CD8-positive, alpha-beta memory T cell (primary cell): ENCODE measurements around the gene RENBP. TPM values are rescaled to one million over a fixed set of nuclear protein-coding genes. Genes with fewer than 3 reads are reported as not detected.
A peak's percentile ranks its signal among the peaks of the same experiment; 100 is the strongest.

Experiments
- CTCF ChIA-PET: fragments of 350-600 bp; sonication (Branson Sonifier 250); formaldehyde crosslinking; loops from one replicate; lab custom pipeline; 2021; ENCODE audit warnings: antibody characterized with exemption; lab: Charles Lee
- POLR2A ChIA-PET: fragments of 350-600 bp; sonication (Branson Sonifier 250); formaldehyde crosslinking; loops from one replicate; lab custom pipeline; 2021; ENCODE audit warnings: antibody characterized with exemption; lab: Charles Lee
- DNase-seq, 5 donors: peaks; one replicate each; pipeline versions ENCODE4 v3.0.0 to v3.0.0-alpha.2; 2020 to 2022; ENCODE audit warnings: mixed read lengths in 1 of 5
- H3K27ac ChIP-seq: one replicate; pipeline ENCODE4 v1.7.0; 2013; ENCODE audit warnings: low read depth, mild to moderate bottlenecking, low read length, moderate library complexity
- H3K27me3 ChIP-seq: 2 replicates; pipeline ENCODE4 v1.7.0; 2013; ENCODE audit warnings: low read length, mild to moderate bottlenecking; ENCODE audit not compliant: insufficient read depth, poor library complexity, severe bottlenecking
- H3K36me3 ChIP-seq: 2 replicates; pipeline ENCODE4 v1.7.0; 2013; ENCODE audit warnings: mild to moderate bottlenecking, low read length, moderate library complexity; ENCODE audit not compliant: insufficient read depth
- H3K4me1 ChIP-seq: 2 replicates; pipeline ENCODE4 v1.7.0; 2013; ENCODE audit warnings: mild to moderate bottlenecking, low read length, moderate library complexity; ENCODE audit not compliant: insufficient read depth
- H3K4me3 ChIP-seq: 2 replicates; pipeline ENCODE4 v1.7.0; 2013; ENCODE audit warnings: mild to moderate bottlenecking, low read length
- H3K9me3 ChIP-seq: 2 replicates; pipeline ENCODE4 v1.7.0; 2013; ENCODE audit warnings: mild to moderate bottlenecking, low read length
- H3K27ac Mint-ChIP-seq, 8 donors: one replicate each; pipeline ENCODE4 v1.8.0; 2020 to 2021; ENCODE audit warnings: mixed read lengths in 8 of 8, mild to moderate bottlenecking in 6 of 8, inconsistent platforms in 3 of 8, moderate library complexity in 3 of 8
- H3K27me3 Mint-ChIP-seq, 2 donors: one replicate each; pipeline ENCODE4 v1.8.0; 2020 to 2021; ENCODE audit warnings: mixed read lengths in 2 of 2, mild to moderate bottlenecking in 1 of 2, moderate library complexity in 1 of 2
- H3K36me3 Mint-ChIP-seq, 3 donors: one replicate each; pipeline ENCODE4 v1.8.0; 2020 to 2021; ENCODE audit warnings: mixed read lengths in 3 of 3, inconsistent platforms in 1 of 3, mild to moderate bottlenecking in 1 of 3
- H3K4me1 Mint-ChIP-seq, 3 donors: one replicate each; pipeline ENCODE4 v1.8.0; 2020 to 2021; ENCODE audit warnings: mixed read lengths in 3 of 3, inconsistent platforms in 1 of 3, mild to moderate bottlenecking in 1 of 3
- H3K4me3 Mint-ChIP-seq, 7 donors: one replicate each; pipeline ENCODE4 v1.8.0; 2020 to 2021; ENCODE audit warnings: mixed read lengths in 7 of 7, mild to moderate bottlenecking in 6 of 7, moderate library complexity in 4 of 7, inconsistent platforms in 2 of 7
- H3K9me3 Mint-ChIP-seq, 5 donors: one replicate each; pipeline ENCODE4 v1.8.0; 2020 to 2022; ENCODE audit warnings: mixed read lengths in 5 of 5, mild to moderate bottlenecking in 3 of 5, moderate library complexity in 2 of 5, inconsistent platforms in 1 of 5
- polyA plus RNA-seq: library from polyadenylated mRNA; unstranded; fragments of 300-500 nt; fragmentation: Illumina TruSeq; gene quantifications from one replicate; pipeline ENCODE4 v1.2.3, GENCODE V29; 2021
- total RNA-seq, 2 experiments: library from RNA; stranded (reverse); gene quantifications; one replicate each; pipeline ENCODE4 v1.2.3, GENCODE V29; 2021

Gene RENBP
- total and polyA plus RNA-seq, 3 experiments from 2014 or later: 3.5 to 4.6 TPM; not detected in 1

- Histone ChIP-seq H3K4me3 (no peak overlapping the region), H3K4me1 (peaks cover 15% of the 10 kb centered on the region), H3K36me3 (peaks cover 17% of the 10 kb centered on the region), H3K27me3 (no peaks in the 10 kb centered on the region), H3K27ac (no peak overlapping the region), H3K9me3 (no peaks in the 10 kb centered on the region)
- Mint-ChIP-seq H3K9me3 (no peaks in the 10 kb centered on the region), H3K36me3 (peaks cover 0 to 29% (median 8%) of the 10 kb centered on the region in 3 donors), H3K27ac (peak overlapping the region in 4 of 8 donors; percentile 15 to 91 (median 39)), H3K4me1 (peaks cover 9 to 15% (median 13%) of the 10 kb centered on the region in 3 donors), H3K4me3 (peak overlapping the region in 1 of 7 donors; percentile 20), H3K27me3 (peaks cover 0 to 2% of the 10 kb centered on the region in 2 donors)
- POLR2A ChIA-PET: interaction anchor here (0.7 to 2.2 kb wide), 3 partner anchors 19 to 23 kb away, joined by 3 to 17 read pairs (median 3); partner anchors contain the start of gene ARHGAP4
- no peak for DNase-seq
- CTCF ChIA-PET: interaction anchor here (0.9 to 10.4 kb wide), 9 partner anchors 8 to 204 kb away, joined by 3 to 230 read pairs (median 7); partner anchors contain the start of genes ARHGAP4, HCFC1, IDH3G and SSR4
Observed at GRCh38 chrX:153948002-153948466, 3.6 kb upstream of the RENBP start.

GRCh38 chrX:153947009-153947769 lies 2.7 kb upstream of the RENBP start:
- peaks cover 9 to 15% (median 13%) of the 10 kb centered on the region in 3 donors for H3K4me1 Mint-ChIP-seq
- Histone ChIP-seq H3K36me3 (peaks cover 10% of the 10 kb centered on the region), H3K4me3 (no peak overlapping the region), H3K9me3 (no peaks in the 10 kb centered on the region), H3K4me1 (peaks cover 13% of the 10 kb centered on the region), H3K27ac (no peak overlapping the region), H3K27me3 (no peaks in the 10 kb centered on the region)
- peaks cover 0 to 2% of the 10 kb centered on the region in 2 donors for H3K27me3 Mint-ChIP-seq
- DNase-seq: peak; percentile 64 to 85 (median 75)
- POLR2A ChIA-PET: interaction anchor here (0.6 to 2.2 kb wide), 5 partner anchors 12 to 200 kb away, joined by 3 to 17 read pairs (median 4); partner anchors contain the start of genes ARHGAP4 and NAA10
- H3K27ac Mint-ChIP-seq: peak overlapping the region in 7 of 8 donors; percentile 59 to 93 (median 78)
- CTCF ChIA-PET: interaction anchor here (0.7 to 10.4 kb wide), 19 partner anchors 11 to 220 kb away, joined by 3 to 230 read pairs (median 4); partner anchors contain the start of genes ARHGAP4, HCFC1, IDH3G and NAA10
- no peaks in the 10 kb centered on the region for H3K9me3 Mint-ChIP-seq
- H3K36me3 Mint-ChIP-seq: peaks cover 0 to 24% (median 8%) of the 10 kb centered on the region in 3 donors
- H3K4me3 Mint-ChIP-seq: peak overlapping the region in 4 of 7 donors; percentile 0 to 17 (median 10)

- Mint-ChIP-seq H3K27me3 (peaks cover 0 to 2% of the 10 kb centered on the region in 2 donors), H3K9me3 (no peaks in the 10 kb centered on the region), H3K36me3 (peaks cover 0 to 21% (median 6%) of the 10 kb centered on the region in 3 donors), H3K4me1 (peaks cover 10 to 15% (median 14%) of the 10 kb centered on the region in 3 donors), H3K27ac (peak overlapping the region in 1 of 8 donors; percentile 33), H3K4me3 (no peak overlapping the region)
- ChIA-PET CTCF (interaction anchor here (0.7 to 10.4 kb wide), 16 partner anchors 12 to 219 kb away, joined by 3 to 230 read pairs (median 4); partner anchors contain the start of genes ARHGAP4, HCFC1 and NAA10), POLR2A (interaction anchor here (0.6 to 2.2 kb wide), 4 partner anchors 20 to 199 kb away, joined by 3 to 17 read pairs (median 4); partner anchors contain the start of gene ARHGAP4)
- H3K27me3 ChIP-seq: no peaks in the 10 kb centered on the region
- no peak for DNase-seq
- H3K27ac ChIP-seq: no peak overlapping the region
- peaks cover 5% of the 10 kb centered on the region for H3K36me3 ChIP-seq
- peaks cover 13% of the 10 kb centered on the region for H3K4me1 ChIP-seq
- H3K9me3 ChIP-seq: no peaks in the 10 kb centered on the region
- H3K4me3 ChIP-seq: no peak overlapping the region
Observed at GRCh38 chrX:153945956-153946943, 1.8 kb upstream of the RENBP start.

GRCh38 chrX:153944800-153945150 lies 332 bp upstream of the RENBP start:
- H3K4me3 ChIP-seq: no peak overlapping the region
- Mint-ChIP-seq H3K27me3 (peaks cover 0 to 2% of the 10 kb centered on the region in 2 donors), H3K9me3 (no peaks in the 10 kb centered on the region), H3K36me3 (peaks cover 0 to 8% (median 1%) of the 10 kb centered on the region in 3 donors), H3K4me3 (peak overlapping the region in 2 of 7 donors; percentile 45 to 81), H3K4me1 (peaks cover 12 to 16% (median 15%) of the 10 kb centered on the region in 3 donors), H3K27ac (no peak overlapping the region)
- no peak overlapping the region for H3K27ac ChIP-seq
- no peak for DNase-seq
- POLR2A ChIA-PET: interaction anchor here (1.1 to 1.2 kb wide), 2 partner anchors 20 to 1003 kb away, joined by 5 read pairs; no protein-coding TSS in a partner anchor
- H3K4me1 ChIP-seq: peaks cover 13% of the 10 kb centered on the region
- no peaks in the 10 kb centered on the region for H3K36me3 ChIP-seq
- H3K27me3 ChIP-seq: no peaks in the 10 kb centered on the region
- no peaks in the 10 kb centered on the region for H3K9me3 ChIP-seq
- CTCF ChIA-PET: interaction anchor here (6.9 to 10.4 kb wide), 2 partner anchors 19 to 23 kb away, joined by 54 to 230 read pairs; partner anchors contain the start of genes ARHGAP4 and HCFC1

- POLR2A ChIA-PET: interaction anchor here (1.3 kb wide), 1 partner anchor 15 kb away, joined by 3 read pairs; no protein-coding TSS in a partner anchor
- Mint-ChIP-seq H3K9me3 (no peaks in the 10 kb centered on the region), H3K4me3 (no peak overlapping the region), H3K36me3 (no peaks in the 10 kb centered on the region), H3K4me1 (peaks cover 6 to 11% (median 8%) of the 10 kb centered on the region in 3 donors), H3K27me3 (peaks cover 0 to 3% of the 10 kb centered on the region in 2 donors), H3K27ac (peak overlapping the region in 2 of 8 donors; percentile 50 to 69)
- Histone ChIP-seq H3K9me3 (no peaks in the 10 kb centered on the region), H3K27me3 (no peaks in the 10 kb centered on the region), H3K4me1 (peaks cover 9% of the 10 kb centered on the region), H3K4me3 (no peak overlapping the region), H3K27ac (no peak overlapping the region), H3K36me3 (no peaks in the 10 kb centered on the region)
- CTCF ChIA-PET: no interaction called here
- no peak for DNase-seq
Observed at GRCh38 chrX:153941336-153942252, 2.8 kb downstream of the RENBP start.

- H3K9me3 ChIP-seq: no peaks in the 10 kb centered on the region
- H3K27ac Mint-ChIP-seq: no peak overlapping the region
- peaks cover 13% of the 10 kb centered on the region for H3K4me1 ChIP-seq
- ChIA-PET CTCF (interaction anchor here (1.6 kb wide), 1 partner anchor 9 kb away, joined by 5 read pairs; no protein-coding TSS in a partner anchor), POLR2A (interaction anchor here (0.7 kb wide), 1 partner anchor 36 kb away, joined by 6 read pairs; no protein-coding TSS in a partner anchor)
- peaks cover 0 to 5% of the 10 kb centered on the region in 2 donors for H3K27me3 Mint-ChIP-seq
- no peak overlapping the region for H3K4me3 Mint-ChIP-seq
- no peak overlapping the region for H3K4me3 ChIP-seq
- H3K9me3 Mint-ChIP-seq: no peaks in the 10 kb centered on the region
- DNase-seq: no peak
- H3K36me3 ChIP-seq: no peaks in the 10 kb centered on the region
- H3K27ac ChIP-seq: no peak overlapping the region
- H3K36me3 Mint-ChIP-seq: no peaks in the 10 kb centered on the region
- H3K27me3 ChIP-seq: no peaks in the 10 kb centered on the region
- peaks cover 8 to 13% (median 12%) of the 10 kb centered on the region in 3 donors for H3K4me1 Mint-ChIP-seq
Observed at GRCh38 chrX:153939573-153939972, 4.9 kb downstream of the RENBP start.
